B cell (primary cell): ENCODE results near the gene PDCD1LG2.

Experiments
- EZH2 ChIP-seq: IDR thresholded peaks from 2 replicates; pipeline ENCODE4 v1.6.1; 2012; ENCODE audit warnings: borderline replicate concordance, low read depth, mild to moderate bottlenecking, moderate library complexity, low read length; ENCODE audit not compliant: insufficient read depth, poor library complexity, severe bottlenecking
- TF ChIP-seq, protein P1 (sequence below): fragments of 200-600 bp; IDR thresholded peaks from one replicate; pipeline ENCODE4 v1.8.0; 2022; ENCODE audit warnings: antibody characterized with exemption, mild to moderate bottlenecking

DNA sequence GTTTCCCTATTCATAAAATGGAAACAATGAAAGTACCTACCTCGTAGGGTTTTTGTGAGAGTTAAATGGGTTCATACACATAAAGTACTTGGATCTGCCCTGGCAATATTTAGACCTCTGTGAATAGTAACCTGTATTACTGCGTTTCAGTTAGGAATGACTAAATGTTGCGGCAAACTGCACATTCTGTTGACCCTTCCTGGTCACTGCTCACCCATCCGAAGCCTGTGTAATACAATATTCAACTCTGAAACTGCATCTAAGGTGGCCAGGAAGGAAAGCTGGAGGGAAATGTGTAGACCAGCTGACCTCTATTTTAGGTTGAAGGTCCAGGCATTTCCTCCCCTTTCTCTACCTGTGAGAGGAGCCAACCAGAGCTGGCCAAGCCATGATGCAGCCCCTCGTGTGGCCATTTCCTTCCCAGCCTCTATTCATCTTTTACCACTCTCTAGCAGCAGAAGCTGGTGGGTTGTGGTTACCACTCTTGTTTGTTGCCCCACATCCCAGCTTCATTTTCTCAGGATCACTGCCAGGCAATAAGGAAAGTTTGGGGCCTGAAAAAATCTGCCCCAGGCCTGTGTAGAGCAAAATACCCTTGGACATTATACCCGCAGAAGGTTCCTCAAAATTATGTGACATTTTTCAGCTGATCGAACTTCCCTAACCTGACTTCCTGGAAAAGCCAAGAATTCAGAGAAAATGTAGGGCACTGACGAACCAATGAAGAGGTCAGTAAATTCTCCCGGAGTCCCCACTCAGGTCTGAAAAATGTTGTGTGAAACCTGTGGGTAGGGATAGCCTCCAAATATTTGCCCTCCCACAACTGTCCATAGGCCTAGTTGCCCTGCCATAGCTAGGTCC is 20.5 kb upstream of the PDCD1LG2 start:
- TF ChIP-seq, protein P1, sequence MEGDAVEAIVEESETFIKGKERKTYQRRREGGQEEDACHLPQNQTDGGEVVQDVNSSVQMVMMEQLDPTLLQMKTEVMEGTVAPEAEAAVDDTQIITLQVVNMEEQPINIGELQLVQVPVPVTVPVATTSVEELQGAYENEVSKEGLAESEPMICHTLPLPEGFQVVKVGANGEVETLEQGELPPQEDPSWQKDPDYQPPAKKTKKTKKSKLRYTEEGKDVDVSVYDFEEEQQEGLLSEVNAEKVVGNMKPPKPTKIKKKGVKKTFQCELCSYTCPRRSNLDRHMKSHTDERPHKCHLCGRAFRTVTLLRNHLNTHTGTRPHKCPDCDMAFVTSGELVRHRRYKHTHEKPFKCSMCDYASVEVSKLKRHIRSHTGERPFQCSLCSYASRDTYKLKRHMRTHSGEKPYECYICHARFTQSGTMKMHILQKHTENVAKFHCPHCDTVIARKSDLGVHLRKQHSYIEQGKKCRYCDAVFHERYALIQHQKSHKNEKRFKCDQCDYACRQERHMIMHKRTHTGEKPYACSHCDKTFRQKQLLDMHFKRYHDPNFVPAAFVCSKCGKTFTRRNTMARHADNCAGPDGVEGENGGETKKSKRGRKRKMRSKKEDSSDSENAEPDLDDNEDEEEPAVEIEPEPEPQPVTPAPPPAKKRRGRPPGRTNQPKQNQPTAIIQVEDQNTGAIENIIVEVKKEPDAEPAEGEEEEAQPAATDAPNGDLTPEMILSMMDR, result no peak
- TF ChIP-seq EZH2, result no peak
